Naive thymus-derived CD8-positive, alpha-beta T cell (primary cell): ENCODE results near the gene MAS1. TPM values are rescaled to one million over a fixed set of nuclear protein-coding genes. Genes with fewer than 3 reads are reported as not detected.
"Not testable (repeated sequence)": the region's sequence is repeated elsewhere in the genome, so short reads cannot be mapped to it uniquely, and the experiment has no call there.

Experiments
- ATAC-seq, 2 donors: fragments of 150-1000 bp; cut with Tn5 transposase in 1 of 2; sonication (Bioruptor Pico), chemical (Tn5 transposase) in 1 of 2; 1 replicate in 1 of 2; 2 replicates in 1 of 2; pipeline ENCODE4 v1.10.0; 2021; ENCODE audit warnings: mild to moderate bottlenecking in 2 of 2, moderate library complexity in 2 of 2
- POLR2A ChIA-PET: fragments of 350-600 bp; sonication (Branson Sonifier 250); formaldehyde crosslinking; loops from one replicate; lab custom pipeline; 2021; ENCODE audit warnings: antibody characterized with exemption; lab: Charles Lee
- DNase-seq, 10 donors: peaks; one replicate each; pipeline versions ENCODE4 v3.0.0 to v3.0.0-alpha.2; 2020 to 2022
- H3K27ac Mint-ChIP-seq, 10 donors: one replicate each; pipeline ENCODE4 v1.8.0; 2020 to 2022; ENCODE audit warnings: mild to moderate bottlenecking in 10 of 10, mixed read lengths in 10 of 10, moderate library complexity in 4 of 10, inconsistent platforms in 1 of 10
- H3K27me3 Mint-ChIP-seq, 5 donors: one replicate each; pipeline ENCODE4 v1.8.0; 2021 to 2022; ENCODE audit warnings: mixed read lengths in 5 of 5
- H3K36me3 Mint-ChIP-seq, 3 donors: one replicate each; pipeline ENCODE4 v1.8.0; 2020 to 2022; ENCODE audit warnings: mixed read lengths in 3 of 3, mild to moderate bottlenecking in 2 of 3, inconsistent platforms in 1 of 3
- H3K4me1 Mint-ChIP-seq, 4 donors: one replicate each; pipeline ENCODE4 v1.8.0; 2021 to 2022; ENCODE audit warnings: mixed read lengths in 4 of 4
- H3K4me3 Mint-ChIP-seq, 10 donors: one replicate each; pipeline ENCODE4 v1.8.0; 2020 to 2022; ENCODE audit warnings: mild to moderate bottlenecking in 10 of 10, mixed read lengths in 10 of 10, moderate library complexity in 6 of 10, inconsistent platforms in 1 of 10
- H3K9me3 Mint-ChIP-seq, 9 donors: one replicate each; pipeline ENCODE4 v1.8.0; 2020 to 2022; ENCODE audit warnings: mixed read lengths in 9 of 9, mild to moderate bottlenecking in 3 of 9, inconsistent platforms in 1 of 9, moderate library complexity in 1 of 9
- polyA plus RNA-seq, 3 donors: library from polyadenylated mRNA; unstranded; fragments of 300-500 nt; fragmentation: Illumina TruSeq; gene quantifications; one replicate each; pipeline ENCODE4 v1.2.3, GENCODE V29; 2021
- total RNA-seq, 8 experiments: library from RNA in 2 of 8; stranded (reverse) in 2 of 8; gene quantifications; one replicate each; pipeline ENCODE4 v1.2.3 and lab custom pipeline; 2021 to 2026

MAS1 gene
- total and polyA plus RNA-seq, 5 experiments from 2014 or later = not detected

DNA sequence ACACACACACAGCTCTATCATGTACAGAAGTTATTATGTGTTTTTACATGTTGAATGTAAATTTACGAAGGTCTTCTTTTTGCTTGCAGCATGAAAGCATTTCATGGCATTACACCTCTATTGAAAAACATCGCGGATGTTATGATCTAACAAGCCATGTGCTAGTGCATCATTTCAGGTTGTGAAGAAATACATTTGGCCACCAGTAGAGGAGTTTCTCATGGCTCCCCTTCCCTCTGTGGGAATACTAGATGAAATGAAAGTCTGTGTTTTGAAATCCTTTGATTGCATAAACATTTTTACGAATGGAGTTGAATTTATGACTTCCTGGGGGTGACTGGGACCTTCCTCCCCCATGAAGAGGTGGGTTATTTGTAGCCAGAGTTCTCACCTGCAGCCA, 17.7 kb downstream of the MAS1 start:
- Mint-ChIP-seq H3K27me3 (peaks cover 15 to 24% (median 21%) of the 10 kb centered on the region in 5 donors), H3K36me3 (no peaks in the 10 kb centered on the region), H3K9me3 (peaks cover 0 to 4% (median 0%) of the 10 kb centered on the region in 9 donors), H3K4me1 (peaks cover 0 to 4% (median 0%) of the 10 kb centered on the region in 4 donors), H3K4me3 (no peak overlapping the region), H3K27ac (no peak overlapping the region)
- ATAC-seq (no peak), DNase-seq (no peak)
- POLR2A ChIA-PET = no interaction called here

DNA sequence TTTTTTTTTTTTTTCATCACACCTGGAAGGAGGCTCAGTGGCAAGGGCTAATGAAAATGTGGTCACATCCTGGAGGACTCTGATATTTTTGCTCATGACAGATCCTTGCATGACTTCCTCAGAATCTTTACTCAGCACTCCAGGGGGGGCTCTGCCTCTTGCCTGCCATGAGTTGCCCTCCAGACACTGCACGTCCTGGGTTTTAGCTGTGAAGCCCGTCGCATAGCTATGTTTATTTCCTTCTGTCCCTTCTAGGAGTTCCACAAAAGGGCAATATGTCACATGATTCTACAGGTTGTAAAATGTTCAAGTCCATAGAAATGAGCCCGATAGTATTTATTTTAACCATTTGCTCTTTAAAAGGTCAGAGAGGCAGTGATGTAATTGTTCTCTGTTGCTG, 18.2 kb downstream of the MAS1 start:
- Mint-ChIP-seq H3K4me3 (no peak overlapping the region), H3K4me1 (peaks cover 0 to 4% (median 0%) of the 10 kb centered on the region in 4 donors), H3K27ac (no peak overlapping the region), H3K27me3 (peaks cover 15 to 26% (median 21%) of the 10 kb centered on the region in 5 donors), H3K9me3 (peaks cover 0 to 4% (median 0%) of the 10 kb centered on the region in 9 donors), H3K36me3 (no peaks in the 10 kb centered on the region)
- ATAC-seq (no peak), DNase-seq (no peak)
- POLR2A ChIA-PET = interaction anchor here (0.7 kb wide), 1 partner anchor 27 kb away, joined by 8 read pairs; no protein-coding TSS in a partner anchor

GRCh38 chr6:159910342-159910741, 19.6 kb downstream of the MAS1 start:
- no peak overlapping the region for H3K27ac Mint-ChIP-seq
- H3K9me3 Mint-ChIP-seq = peaks cover 0 to 4% (median 0%) of the 10 kb centered on the region in 9 donors
- H3K36me3 Mint-ChIP-seq = no peaks in the 10 kb centered on the region
- POLR2A ChIA-PET = no interaction called here
- peaks cover 0 to 4% (median 0%) of the 10 kb centered on the region in 4 donors for H3K4me1 Mint-ChIP-seq
- H3K4me3 Mint-ChIP-seq = no peak overlapping the region
- no peak for ATAC-seq
- DNase-seq = no peak
- H3K27me3 Mint-ChIP-seq = peaks cover 15 to 30% (median 25%) of the 10 kb centered on the region in 5 donors

GRCh38 chr6:159913375-159913774, 22.6 kb downstream of the MAS1 start:
- H3K4me1 Mint-ChIP-seq = peaks cover 0 to 4% (median 0%) of the 10 kb centered on the region in 4 donors
- POLR2A ChIA-PET = no interaction called here
- no peaks in the 10 kb centered on the region for H3K36me3 Mint-ChIP-seq
- H3K9me3 Mint-ChIP-seq = peaks cover 0 to 4% (median 0%) of the 10 kb centered on the region in 9 donors
- H3K27me3 Mint-ChIP-seq = peaks cover 20 to 33% (median 27%) of the 10 kb centered on the region in 5 donors
- DNase-seq (no peak), ATAC-seq (no peak)
- H3K27ac Mint-ChIP-seq = no peak overlapping the region
- H3K4me3 Mint-ChIP-seq = no peak overlapping the region

- no peak overlapping the region for H3K27ac Mint-ChIP-seq
- POLR2A ChIA-PET = no interaction called here
- no peak overlapping the region for H3K4me3 Mint-ChIP-seq
- peaks cover 20 to 33% (median 27%) of the 10 kb centered on the region in 5 donors for H3K27me3 Mint-ChIP-seq
- ATAC-seq (no peak), DNase-seq (no peak)
- peaks cover 0 to 4% (median 0%) of the 10 kb centered on the region in 4 donors for H3K4me1 Mint-ChIP-seq
- no peaks in the 10 kb centered on the region for H3K36me3 Mint-ChIP-seq
- peaks cover 0 to 4% (median 0%) of the 10 kb centered on the region in 9 donors for H3K9me3 Mint-ChIP-seq
Measured at GRCh38 chr6:159913862-159914564, 23.2 kb downstream of the MAS1 start.

DNA sequence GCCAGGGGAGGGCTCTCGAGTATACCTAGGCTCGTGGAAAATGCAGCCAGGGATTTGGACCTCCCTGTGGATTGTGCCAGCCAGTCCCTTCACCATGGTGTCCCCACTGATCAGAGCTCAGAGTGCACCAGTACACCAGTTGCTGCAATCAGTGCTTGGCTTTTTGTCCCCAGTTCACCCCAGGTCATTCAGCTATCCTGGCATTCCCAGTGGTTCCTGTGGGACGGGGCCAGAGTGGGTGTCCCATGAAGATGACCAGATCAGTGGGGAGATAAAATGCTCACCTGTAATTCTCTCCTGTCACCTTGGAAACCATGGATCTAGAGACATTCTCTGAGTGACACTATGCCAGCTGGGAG, 23.8 kb downstream of the MAS1 start:
- POLR2A ChIA-PET = no interaction called here
- peaks cover 20 to 33% (median 27%) of the 10 kb centered on the region in 5 donors for H3K27me3 Mint-ChIP-seq
- H3K4me1 Mint-ChIP-seq = peaks cover 0 to 4% (median 0%) of the 10 kb centered on the region in 4 donors
- ATAC-seq = no peak
- no peaks in the 10 kb centered on the region for H3K36me3 Mint-ChIP-seq
- no peak overlapping the region for H3K4me3 Mint-ChIP-seq
- DNase-seq = no peak
- no peak overlapping the region for H3K27ac Mint-ChIP-seq
- H3K9me3 Mint-ChIP-seq = peaks cover 0 to 4% (median 0%) of the 10 kb centered on the region in 9 donors

- H3K4me3 Mint-ChIP-seq = no peak overlapping the region
- peaks cover 0 to 4% (median 0%) of the 10 kb centered on the region in 9 donors for H3K9me3 Mint-ChIP-seq
- H3K36me3 Mint-ChIP-seq = no peaks in the 10 kb centered on the region
- peaks cover 16 to 32% (median 22%) of the 10 kb centered on the region in 5 donors for H3K27me3 Mint-ChIP-seq
- DNase-seq (no peak), ATAC-seq (no peak)
- H3K27ac Mint-ChIP-seq = peak overlapping the region in 1 of 10 donors; percentile 3
- H3K4me1 Mint-ChIP-seq = peaks cover 0 to 4% (median 0%) of the 10 kb centered on the region in 4 donors
- POLR2A ChIA-PET = no interaction called here
Measured at GRCh38 chr6:159915397-159915796, 24.6 kb downstream of the MAS1 start.

GRCh38 chr6:159916237-159916636, 25.4 kb downstream of the MAS1 start:
- H3K4me3 Mint-ChIP-seq = no peak overlapping the region
- no peak for ATAC-seq
- POLR2A ChIA-PET = no interaction called here

DNA sequence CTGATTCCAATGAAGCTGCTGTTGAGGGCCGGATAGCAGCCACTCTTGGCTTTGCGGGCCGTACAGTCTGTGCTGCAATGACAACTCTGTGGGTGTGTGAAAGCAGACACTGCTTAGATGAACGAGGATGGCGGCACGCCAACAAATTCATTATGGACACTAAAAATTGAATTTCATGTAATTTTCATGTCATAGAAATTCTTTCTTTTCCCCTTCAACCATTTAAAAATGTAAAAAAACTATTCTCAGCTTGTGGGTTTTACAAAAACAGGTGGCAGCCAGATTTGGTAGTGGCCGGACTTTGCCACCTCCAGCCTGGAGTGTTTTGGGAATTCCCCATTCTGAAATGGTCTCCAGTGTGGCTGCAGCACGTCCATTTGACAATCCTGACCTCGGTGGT, 26.0 kb downstream of the MAS1 start:
- Mint-ChIP-seq H3K27me3 (peaks cover 6 to 26% (median 11%) of the 10 kb centered on the region in 5 donors), H3K9me3 (peaks cover 0 to 10% (median 3%) of the 10 kb centered on the region in 9 donors), H3K36me3 (peaks cover 0 to 6% (median 4%) of the 10 kb centered on the region in 3 donors), H3K27ac (no peak overlapping the region), H3K4me1 (no peaks in the 10 kb centered on the region), H3K4me3 (no peak overlapping the region)
- POLR2A ChIA-PET = no interaction called here
- ATAC-seq = no peak
- no peak for DNase-seq

More at GRCh38 chr6:159916237-159916636, 25.4 kb downstream of the MAS1 start:
- DNase-seq = no peak
- Mint-ChIP-seq H3K9me3 (peaks cover 0 to 5% (median 0%) of the 10 kb centered on the region in 9 donors), H3K27me3 (peaks cover 10 to 26% (median 16%) of the 10 kb centered on the region in 5 donors), H3K27ac (no peak overlapping the region), H3K4me1 (peaks cover 0 to 4% (median 0%) of the 10 kb centered on the region in 4 donors), H3K36me3 (peaks cover 0 to 1% (median 0%) of the 10 kb centered on the region in 3 donors)

DNA sequence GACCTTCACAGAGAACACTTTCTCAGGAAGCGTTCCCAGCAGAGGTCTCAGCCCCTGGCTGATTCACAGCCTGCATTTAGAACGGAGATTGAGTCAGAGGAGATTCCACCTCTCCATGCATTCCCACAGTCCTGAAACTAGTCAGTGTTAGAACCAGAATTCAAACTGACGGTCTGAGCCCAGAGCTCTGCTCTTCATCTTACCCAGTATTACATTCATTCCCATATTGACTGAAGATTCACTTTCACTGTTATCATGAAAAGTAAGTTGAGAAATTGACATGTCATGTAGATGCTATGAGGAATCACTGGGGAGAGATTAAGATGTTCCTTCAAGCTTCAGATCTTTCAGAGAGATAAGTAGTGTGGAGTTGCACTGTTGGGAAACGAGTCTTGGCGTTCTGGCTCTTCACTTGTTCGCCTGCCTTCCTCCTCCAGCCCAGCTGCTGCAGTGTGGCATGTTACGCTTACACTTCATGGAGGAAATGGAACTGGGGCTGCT, 28.3 kb downstream of the MAS1 start:
- Mint-ChIP-seq H3K27ac (no peak overlapping the region), H3K4me1 (no peaks in the 10 kb centered on the region), H3K9me3 (peaks cover 0 to 18% (median 4%) of the 10 kb centered on the region in 9 donors), H3K4me3 (no peak overlapping the region), H3K27me3 (peaks cover 2 to 22% (median 6%) of the 10 kb centered on the region in 5 donors), H3K36me3 (peaks cover 0 to 8% (median 6%) of the 10 kb centered on the region in 3 donors)
- ATAC-seq (no peak), DNase-seq (no peak)
- POLR2A ChIA-PET = no interaction called here

GRCh38 chr6:159919800-159920199, 29.0 kb downstream of the MAS1 start:
- POLR2A ChIA-PET = no interaction called here
- H3K4me1 Mint-ChIP-seq = no peaks in the 10 kb centered on the region
- peaks cover 4 to 22% (median 6%) of the 10 kb centered on the region in 5 donors for H3K27me3 Mint-ChIP-seq
- no peak for DNase-seq
- no peak overlapping the region for H3K4me3 Mint-ChIP-seq
- H3K36me3 Mint-ChIP-seq = peaks cover 0 to 14% (median 13%) of the 10 kb centered on the region in 3 donors
- no peak for ATAC-seq
- no peak overlapping the region for H3K27ac Mint-ChIP-seq
- H3K9me3 Mint-ChIP-seq = peaks cover 0 to 25% (median 6%) of the 10 kb centered on the region in 9 donors

- DNase-seq, H3K27ac Mint-ChIP-seq, POLR2A ChIA-PET, H3K4me3 Mint-ChIP-seq, ATAC-seq, H3K4me1 Mint-ChIP-seq: not testable (repeated sequence)
- peaks cover 0 to 14% (median 13%) of the 10 kb centered on the region in 3 donors for H3K36me3 Mint-ChIP-seq
- H3K27me3 Mint-ChIP-seq = peaks cover 0 to 12% (median 3%) of the 10 kb centered on the region in 5 donors
- peaks cover 0 to 25% (median 6%) of the 10 kb centered on the region in 9 donors for H3K9me3 Mint-ChIP-seq
Measured at GRCh38 chr6:159924150-159924549, 33.4 kb downstream of the MAS1 start.
